Choroid plexus epithelial cell (primary cell): ENCODE measurements around the gene PISD.

Source experiments
- DNase-seq: peaks from one replicate; pipeline ENCODE4 v3.0.0-alpha.2; 2010; ENCODE audit warnings: low read depth
- H3K4me3 ChIP-seq: 2 replicates; pipeline ENCODE4 v1.5.1; 2011; ENCODE audit warnings: low read depth, mild to moderate bottlenecking, control low read depth, low read length, moderate library complexity
- TF ChIP-seq, protein P1 (sequence below): conservative IDR thresholded peaks from 2 replicates; pipeline ENCODE4 v1.5.1; 2011; ENCODE audit warnings: low read depth, mild to moderate bottlenecking, control low read depth, inconsistent platforms, low read length, moderate library complexity

The PISD gene

DNA sequence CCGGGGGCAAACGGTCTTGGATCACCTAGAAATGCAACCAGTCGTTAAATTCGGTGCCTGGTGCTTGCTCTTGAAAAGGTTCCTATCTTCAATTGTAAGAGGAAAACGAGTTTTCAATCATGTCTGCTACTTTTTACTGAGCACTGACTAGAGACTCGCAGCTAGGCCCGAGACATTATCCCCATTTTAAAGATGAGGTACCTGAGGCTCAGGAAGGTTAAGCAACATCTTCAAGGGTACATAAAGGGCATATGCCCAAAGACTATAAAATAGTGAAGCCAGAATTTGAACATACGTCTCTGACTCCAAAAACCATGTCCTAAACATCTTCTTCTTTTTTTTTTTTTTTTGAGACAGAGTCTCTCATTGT, 638 bp upstream of the PISD start:
- H3K4me3 ChIP-seq, result peak overlapping the region; percentile 98
- TF ChIP-seq, protein P1, sequence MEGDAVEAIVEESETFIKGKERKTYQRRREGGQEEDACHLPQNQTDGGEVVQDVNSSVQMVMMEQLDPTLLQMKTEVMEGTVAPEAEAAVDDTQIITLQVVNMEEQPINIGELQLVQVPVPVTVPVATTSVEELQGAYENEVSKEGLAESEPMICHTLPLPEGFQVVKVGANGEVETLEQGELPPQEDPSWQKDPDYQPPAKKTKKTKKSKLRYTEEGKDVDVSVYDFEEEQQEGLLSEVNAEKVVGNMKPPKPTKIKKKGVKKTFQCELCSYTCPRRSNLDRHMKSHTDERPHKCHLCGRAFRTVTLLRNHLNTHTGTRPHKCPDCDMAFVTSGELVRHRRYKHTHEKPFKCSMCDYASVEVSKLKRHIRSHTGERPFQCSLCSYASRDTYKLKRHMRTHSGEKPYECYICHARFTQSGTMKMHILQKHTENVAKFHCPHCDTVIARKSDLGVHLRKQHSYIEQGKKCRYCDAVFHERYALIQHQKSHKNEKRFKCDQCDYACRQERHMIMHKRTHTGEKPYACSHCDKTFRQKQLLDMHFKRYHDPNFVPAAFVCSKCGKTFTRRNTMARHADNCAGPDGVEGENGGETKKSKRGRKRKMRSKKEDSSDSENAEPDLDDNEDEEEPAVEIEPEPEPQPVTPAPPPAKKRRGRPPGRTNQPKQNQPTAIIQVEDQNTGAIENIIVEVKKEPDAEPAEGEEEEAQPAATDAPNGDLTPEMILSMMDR, result no peak
- DNase-seq, result no peak

DNA sequence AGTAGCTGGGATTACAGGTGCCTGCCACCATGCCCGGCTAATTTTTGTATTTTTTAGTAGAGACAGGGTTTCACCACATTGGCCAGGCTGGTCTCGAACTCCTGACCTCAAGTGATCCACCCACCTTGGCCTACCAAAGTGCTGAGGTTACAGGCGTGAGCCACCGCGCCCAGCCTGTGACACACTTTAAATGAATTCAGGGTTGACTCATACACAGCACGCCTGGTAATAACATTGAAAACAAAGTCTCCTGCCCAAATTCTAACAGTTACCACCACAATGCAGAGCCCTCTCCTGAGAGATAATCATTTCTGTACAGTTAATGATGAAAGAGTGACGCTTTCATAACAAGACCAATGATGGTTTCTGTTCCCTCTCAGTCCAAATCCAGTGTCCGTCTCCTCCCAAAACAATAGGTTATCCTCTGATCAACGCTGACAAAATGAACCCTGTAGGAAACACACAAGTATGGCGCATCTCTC, 1.1 kb downstream of the PISD start:
- DNase-seq, result peak; percentile 72

DNA sequence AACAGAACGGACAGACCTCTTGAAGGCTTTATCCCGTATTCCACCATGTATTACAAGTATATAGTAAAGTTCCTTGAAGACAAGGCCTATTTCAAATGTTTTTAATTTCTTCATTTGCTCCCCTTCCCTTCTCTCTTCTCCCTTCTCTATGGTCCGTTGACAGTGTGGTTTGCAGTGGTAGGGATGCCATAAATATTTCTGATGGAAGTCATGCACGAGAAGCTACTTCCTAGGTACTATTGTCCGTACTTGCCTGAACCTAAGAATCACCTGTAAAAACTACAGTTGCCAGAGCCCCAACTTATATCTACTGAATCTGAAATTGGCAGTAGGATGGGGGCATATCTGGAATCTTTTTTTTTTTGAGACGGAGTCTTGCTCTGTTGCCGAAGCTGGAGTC, 2.8 kb downstream of the PISD start:
- no peak for DNase-seq
- TF ChIP-seq, protein P1, result no peak
- H3K4me3 ChIP-seq, result no peak overlapping the region

More for the DNA sequence above, 1.1 kb downstream of the PISD start:
- H3K4me3 ChIP-seq, result peak overlapping the region; percentile 98

DNA sequence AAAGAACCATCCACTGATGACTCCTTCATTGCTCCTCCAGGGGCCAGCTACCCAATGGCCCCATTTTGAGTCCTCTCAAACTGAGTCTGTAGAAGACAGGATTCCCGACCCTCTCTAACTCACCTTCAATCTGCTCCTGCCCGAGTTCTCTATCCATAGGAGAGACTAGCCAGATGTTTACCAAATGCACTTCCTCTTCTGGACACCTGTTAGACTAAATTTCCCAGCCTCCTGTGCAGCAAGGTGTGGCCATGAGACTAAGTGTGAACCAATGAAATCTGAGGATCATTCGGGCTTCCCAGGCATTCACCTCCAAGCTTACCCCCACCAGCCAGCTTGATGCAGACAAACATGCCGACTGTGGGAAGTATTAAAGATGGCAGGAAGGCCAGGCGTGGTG, 7.6 kb downstream of the PISD start:
- DNase-seq, result no peak
- no peak overlapping the region for H3K4me3 ChIP-seq
- TF ChIP-seq, protein P1, result no peak

DNA sequence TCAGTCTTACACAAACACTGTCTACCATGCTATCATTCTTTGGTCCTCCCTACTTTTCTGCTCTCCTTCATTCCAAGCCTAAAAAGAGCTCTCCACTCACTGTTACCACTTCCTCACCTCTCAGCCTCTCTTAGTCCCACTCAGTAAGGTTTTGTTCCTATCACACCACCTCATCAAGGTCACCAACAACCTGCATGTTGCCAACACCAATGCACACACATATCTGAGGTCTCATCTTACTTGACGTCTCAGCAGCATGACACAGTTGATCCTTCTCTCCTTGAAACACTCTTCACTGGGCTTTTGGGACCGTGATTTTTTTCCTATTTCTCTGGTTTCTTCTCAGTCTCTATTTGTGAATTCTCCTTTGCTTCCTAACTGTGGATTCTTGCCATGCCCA, 8.1 kb downstream of the PISD start:
- no peak overlapping the region for H3K4me3 ChIP-seq
- TF ChIP-seq, protein P1, result no peak
- DNase-seq, result no peak

DNA sequence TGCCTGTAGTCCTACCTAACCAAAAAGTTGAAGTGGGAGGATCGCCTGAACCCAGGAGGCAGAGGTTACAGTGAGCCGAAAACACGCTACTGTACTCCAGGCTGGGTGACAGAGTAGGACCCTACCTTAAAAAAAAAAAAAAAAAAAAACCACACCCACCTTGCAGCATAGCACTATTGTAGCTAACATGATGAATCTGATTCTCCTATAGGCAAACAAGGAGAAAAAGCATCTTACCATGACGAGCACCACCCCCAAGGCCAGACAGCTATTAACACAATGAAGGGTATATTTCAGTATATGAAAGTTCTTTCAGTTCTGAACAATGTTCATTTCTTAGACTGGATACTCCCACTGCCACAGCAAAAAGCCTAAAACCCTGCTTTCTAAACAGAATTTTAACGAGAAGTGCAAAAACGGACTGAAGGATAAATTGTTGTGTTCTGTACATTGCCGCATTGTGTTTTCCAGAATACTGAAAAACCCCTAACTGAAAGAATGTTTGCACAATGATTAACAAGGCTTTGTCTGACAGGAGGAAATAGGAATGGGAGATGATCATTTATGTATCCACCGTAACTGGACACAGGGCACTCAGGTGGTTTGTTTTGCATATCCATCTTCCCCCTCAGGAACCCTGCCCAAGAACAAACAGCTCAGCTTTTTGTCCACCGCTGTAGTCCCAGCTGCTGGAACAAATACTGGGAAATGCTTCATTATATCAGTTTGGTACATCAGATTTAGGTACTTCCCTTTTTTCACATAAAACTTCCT, 8.9 kb downstream of the PISD start:
- no peak for DNase-seq
- TF ChIP-seq, protein P1, result no peak
- no peak overlapping the region for H3K4me3 ChIP-seq

DNA sequence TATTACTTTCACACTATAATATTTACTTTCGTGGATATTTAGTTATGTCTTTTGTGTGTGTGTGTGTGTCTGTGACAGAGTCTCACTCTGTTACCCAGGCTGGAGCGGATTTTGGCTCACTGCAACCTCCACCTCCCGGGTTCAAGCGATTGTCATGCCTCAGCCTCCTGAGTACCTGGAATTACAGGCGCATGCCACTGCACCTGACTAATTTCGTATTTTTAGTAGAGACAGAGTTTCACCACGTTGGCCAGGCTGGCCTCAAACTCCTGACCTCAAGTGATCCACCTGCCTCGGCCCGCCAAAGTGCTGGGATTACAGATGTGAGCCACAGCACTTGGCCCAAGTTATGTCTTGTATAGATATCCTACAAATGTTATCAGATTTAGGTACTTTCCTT, 9.9 kb downstream of the PISD start:
- H3K4me3 ChIP-seq, result no peak overlapping the region
- DNase-seq, result no peak
- TF ChIP-seq, protein P1, result no peak
